Measurements from ENCODE around the gene GNAT2. TPM values are rescaled to one million over a fixed set of nuclear protein-coding genes. Genes with fewer than 3 reads are reported as not detected.
A peak's percentile ranks its signal among the peaks of the same experiment; 100 is the strongest.

The GNAT2 gene
- total RNA-seq, 2 experiments from 2014 or later, result 0.29 to 0.31 TPM

DNA sequence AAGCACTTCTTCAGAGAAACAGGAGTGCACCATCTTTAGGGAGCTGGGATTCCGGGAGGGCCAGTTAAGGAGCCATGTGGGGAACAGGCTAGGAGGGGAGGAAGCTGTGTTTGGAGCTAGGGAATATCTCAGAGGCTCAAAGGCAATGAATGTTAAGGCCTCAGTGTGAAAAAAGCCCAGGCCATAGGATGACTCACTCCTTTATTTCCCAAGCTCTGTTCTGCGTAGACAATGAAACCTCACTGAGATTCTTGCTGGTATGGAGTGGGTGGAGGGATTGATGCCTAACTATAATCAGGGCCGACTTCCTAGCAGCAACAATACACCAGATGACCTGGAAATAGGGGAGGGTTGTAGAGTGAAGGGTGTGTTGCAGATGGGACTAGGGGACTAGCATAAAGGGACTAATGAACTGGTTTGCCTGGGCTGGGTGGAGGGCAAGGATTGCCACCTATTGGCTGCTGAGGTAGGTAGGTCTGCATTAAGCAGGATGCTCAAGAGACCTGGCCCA, 2.1 kb downstream of the GNAT2 start:
- peaks cover 43% of the 10 kb centered on the region for H3K4me1 Mint-ChIP-seq (ENCODE audit: low read depth)
- DNase-seq, result peak; percentile 34
- no peaks in the 10 kb centered on the region for H3K9me3 Mint-ChIP-seq
- H3K27ac Mint-ChIP-seq, result peak overlapping the region; percentile 76
- CTCF ChIA-PET, result interaction anchor here (0.7 to 6.1 kb wide), 8 partner anchors 12 to 367 kb away, joined by 3 to 34 read pairs (median 4); partner anchors contain the start of genes AHCYL1, CYB561D1 and GNAI3
- intact Hi-C loops (cut with micrococcal nuclease), result loop anchor here (1.0 to 5.0 kb wide), 2 partner anchors 18 to 125 kb away; partner anchors contain the start of gene CYB561D1
- no peaks in the 10 kb centered on the region for H3K27me3 Mint-ChIP-seq
- POLR2A ChIA-PET, result interaction anchor here (1.1 to 2.2 kb wide), 3 partner anchors 69 to 134 kb away, joined by 3 to 11 read pairs (median 6); partner anchors contain the start of gene GNAI3
- H3K4me3 Mint-ChIP-seq, result no peak overlapping the region
- H3K36me3 Mint-ChIP-seq, result peaks cover 1% of the 10 kb centered on the region

- Mint-ChIP-seq H3K27ac (peak overlapping the region; percentile 76), H3K4me3 (no peak overlapping the region), H3K4me1 (ENCODE audit: low read depth) (peaks cover 34% of the 10 kb centered on the region), H3K9me3 (no peaks in the 10 kb centered on the region), H3K36me3 (no peaks in the 10 kb centered on the region), H3K27me3 (no peaks in the 10 kb centered on the region)
- no peak for DNase-seq
- ChIA-PET POLR2A (interaction anchor here (0.8 to 2.2 kb wide), 3 partner anchors 68 to 110 kb away, joined by 3 to 11 read pairs (median 6); partner anchors contain the start of gene GNAI3), CTCF (interaction anchor here (0.9 to 6.1 kb wide), 8 partner anchors 13 to 368 kb away, joined by 3 to 34 read pairs (median 4); partner anchors contain the start of genes AHCYL1, CYB561D1 and GNAI3)
- intact Hi-C loops (cut with micrococcal nuclease), result loop anchor here (5.0 kb wide), 1 partner anchor 124 kb away; the partner anchor contains the start of gene CYB561D1
These were observed 3.0 kb downstream of the GNAT2 start for GRCh38 chr1:109616391-109616790.

GRCh38 chr1:109615879-109616278, 3.5 kb downstream of the GNAT2 start:
- intact Hi-C loops (cut with micrococcal nuclease), result loop anchor here (5.0 kb wide), 1 partner anchor 124 kb away; the partner anchor contains the start of gene CYB561D1
- Mint-ChIP-seq H3K4me3 (no peak overlapping the region), H3K9me3 (no peaks in the 10 kb centered on the region), H3K4me1 (ENCODE audit: low read depth) (peaks cover 33% of the 10 kb centered on the region), H3K36me3 (no peaks in the 10 kb centered on the region), H3K27ac (peak overlapping the region; percentile 76), H3K27me3 (no peaks in the 10 kb centered on the region)
- ChIA-PET POLR2A (interaction anchor here (0.8 to 2.2 kb wide), 2 partner anchors 67 to 109 kb away, joined by 3 to 11 read pairs; partner anchors contain the start of gene GNAI3), CTCF (interaction anchor here (1.5 to 6.1 kb wide), 5 partner anchors 14 to 84 kb away, joined by 4 to 34 read pairs (median 11); partner anchors contain the start of gene GNAI3)
- DNase-seq, result no peak

- ChIA-PET POLR2A (interaction anchor here (1.3 to 1.4 kb wide), 2 partner anchors 12 to 65 kb away, joined by 3 to 4 read pairs; partner anchors contain the start of gene GNAI3), CTCF (interaction anchor here (0.9 to 4.6 kb wide), 7 partner anchors 8 to 163 kb away, joined by 3 to 26 read pairs (median 4); no protein-coding TSS in a partner anchor)
- no peak for DNase-seq
- Mint-ChIP-seq H3K36me3 (no peaks in the 10 kb centered on the region), H3K9me3 (no peaks in the 10 kb centered on the region), H3K4me1 (ENCODE audit: low read depth) (peaks cover 25% of the 10 kb centered on the region), H3K4me3 (no peak overlapping the region), H3K27ac (no peak overlapping the region), H3K27me3 (no peaks in the 10 kb centered on the region)
- intact Hi-C loops (cut with micrococcal nuclease), result no loop called here
These were observed 5.9 kb downstream of the GNAT2 start for GRCh38 chr1:109613361-109614147.

DNA sequence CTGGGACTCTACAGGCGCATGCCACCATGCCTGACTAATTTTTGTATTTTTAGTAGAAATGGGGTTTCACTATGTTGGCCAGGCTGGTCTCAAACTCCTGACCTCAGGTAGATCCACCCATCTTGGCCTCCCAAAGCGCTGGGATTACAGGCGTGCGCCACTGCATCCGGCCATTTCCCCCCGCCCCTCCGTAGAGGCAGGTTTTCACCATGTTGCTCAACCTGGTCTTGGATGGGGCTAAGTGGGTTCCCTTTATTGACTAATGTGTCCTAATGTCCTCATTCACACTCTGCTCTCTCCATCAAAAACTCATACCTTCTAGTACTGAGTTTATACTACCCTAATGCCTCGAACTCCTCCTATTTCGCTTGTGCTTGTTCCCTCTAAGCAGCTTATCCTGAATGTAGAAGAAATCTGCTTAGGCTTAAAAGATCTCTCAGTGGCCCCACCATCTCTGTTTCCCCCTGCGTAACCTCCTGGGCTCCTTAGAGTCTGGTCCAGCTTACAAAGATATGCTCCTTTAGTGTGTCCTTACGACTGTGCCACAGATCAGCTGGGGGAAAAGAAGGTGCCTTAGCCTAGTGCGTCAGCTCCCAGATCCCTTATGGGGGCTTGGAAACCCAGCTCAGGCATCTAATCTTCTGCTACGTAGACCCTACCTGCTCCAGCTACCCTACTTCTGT, 8.0 kb downstream of the GNAT2 start:
- Mint-ChIP-seq H3K9me3 (no peaks in the 10 kb centered on the region), H3K36me3 (no peaks in the 10 kb centered on the region), H3K27ac (no peak overlapping the region), H3K4me3 (no peak overlapping the region), H3K27me3 (no peaks in the 10 kb centered on the region), H3K4me1 (ENCODE audit: low read depth) (peaks cover 9% of the 10 kb centered on the region)
- CTCF ChIA-PET, result interaction anchor here (0.7 to 4.6 kb wide), 3 partner anchors 19 to 118 kb away, joined by 3 to 26 read pairs (median 14); partner anchors contain the start of gene CYB561D1
- POLR2A ChIA-PET, result no interaction called here
- no peak for DNase-seq
- intact Hi-C loops (cut with micrococcal nuclease), result no loop called here

DNA sequence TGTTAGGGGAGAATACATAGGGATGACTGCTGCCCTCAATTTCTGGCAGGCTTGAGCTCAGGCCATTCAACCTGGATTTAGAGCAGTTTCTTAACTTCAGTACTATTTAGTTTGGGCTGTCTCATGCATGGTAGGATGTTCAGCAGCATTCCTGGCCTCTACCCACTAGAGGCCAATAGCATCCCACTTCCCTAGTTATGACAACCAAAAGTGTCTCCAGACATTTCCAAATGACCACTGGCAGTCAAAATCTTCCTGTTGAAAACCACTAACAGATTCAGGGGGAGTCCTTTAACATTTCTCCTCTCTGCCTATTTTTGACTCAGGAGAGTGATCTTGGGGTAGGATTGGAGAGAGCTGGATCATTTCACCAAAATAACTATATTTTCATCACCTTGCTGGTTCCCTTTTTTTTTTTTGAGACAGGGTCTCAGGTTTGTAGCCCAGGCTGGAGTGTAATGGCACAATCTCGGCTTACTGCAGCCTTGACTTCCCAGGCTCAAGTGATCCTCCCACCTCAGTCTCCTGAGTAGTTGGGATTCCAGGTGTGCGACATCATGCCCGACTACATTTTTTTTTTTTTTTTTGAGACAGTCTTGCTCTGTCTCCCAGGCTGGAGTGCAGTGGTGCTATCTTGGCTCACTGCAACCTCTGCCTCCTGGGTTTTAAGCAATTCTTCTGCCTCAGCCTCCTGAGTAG, 8.7 kb downstream of the GNAT2 start:
- POLR2A ChIA-PET, result no interaction called here
- peaks cover 2% of the 10 kb centered on the region for H3K4me1 Mint-ChIP-seq (ENCODE audit: low read depth)
- intact Hi-C loops (cut with micrococcal nuclease), result no loop called here

GRCh38 chr1:109609881-109610280, 9.5 kb downstream of the GNAT2 start:
- CTCF ChIA-PET, result interaction anchor here (1.0 kb wide), 2 partner anchors 12 to 63 kb away, joined by 3 to 4 read pairs; no protein-coding TSS in a partner anchor
- intact Hi-C loops (cut with micrococcal nuclease), result no loop called here

More for the DNA sequence above, 8.7 kb downstream of the GNAT2 start:
- CTCF ChIA-PET, result no interaction called here
- Mint-ChIP-seq H3K4me3 (no peak overlapping the region), H3K27ac (no peak overlapping the region), H3K27me3 (no peaks in the 10 kb centered on the region), H3K36me3 (no peaks in the 10 kb centered on the region), H3K9me3 (no peaks in the 10 kb centered on the region)
- no peak for DNase-seq

GRCh38 chr1:109605381-109605780, 14.0 kb downstream of the GNAT2 start:
- Mint-ChIP-seq H3K36me3 (no peaks in the 10 kb centered on the region), H3K9me3 (no peaks in the 10 kb centered on the region), H3K27me3 (no peaks in the 10 kb centered on the region), H3K27ac (no peak overlapping the region), H3K4me3 (no peak overlapping the region), H3K4me1 (ENCODE audit: low read depth) (peaks cover 19% of the 10 kb centered on the region)
- ChIA-PET CTCF (interaction anchor here (0.6 to 1.5 kb wide), 4 partner anchors 9 to 387 kb away, joined by 3 to 4 read pairs (median 3); no protein-coding TSS in a partner anchor), POLR2A (interaction anchor here (1.1 kb wide), 2 partner anchors 14 to 57 kb away, joined by 3 read pairs; partner anchors contain the start of genes AMPD2, GNAI3 and GNAT2)
- intact Hi-C loops (cut with micrococcal nuclease), result no loop called here
- no peak for DNase-seq

More at GRCh38 chr1:109609881-109610280, 9.5 kb downstream of the GNAT2 start:
- Mint-ChIP-seq H3K4me3 (no peak overlapping the region), H3K36me3 (no peaks in the 10 kb centered on the region), H3K4me1 (ENCODE audit: low read depth) (no peaks in the 10 kb centered on the region), H3K9me3 (no peaks in the 10 kb centered on the region), H3K27ac (no peak overlapping the region), H3K27me3 (no peaks in the 10 kb centered on the region)
- DNase-seq, result no peak
- POLR2A ChIA-PET, result interaction anchor here (1.7 kb wide), 1 partner anchor 10 kb away, joined by 8 read pairs; no protein-coding TSS in a partner anchor

DNA sequence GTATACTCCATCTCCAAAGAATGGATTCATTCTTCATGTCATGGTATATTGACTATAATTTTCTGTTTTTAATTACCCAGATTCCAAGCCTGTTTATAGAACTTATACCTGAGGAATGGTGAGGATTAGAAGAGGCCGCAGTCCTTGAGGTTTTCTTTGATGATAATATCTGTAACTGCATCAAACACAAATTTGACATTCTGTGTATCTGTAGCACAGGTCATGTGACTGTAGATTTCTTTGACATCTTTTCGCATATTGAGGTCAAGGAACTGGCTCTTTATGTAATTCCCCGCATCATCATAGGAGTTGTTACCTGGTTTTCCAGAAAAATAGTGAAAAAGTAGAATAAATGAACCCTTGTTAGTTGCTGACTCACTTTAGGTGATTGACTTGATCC, 16.2 kb downstream of the GNAT2 start:
- no peak for DNase-seq
- no peaks in the 10 kb centered on the region for H3K9me3 Mint-ChIP-seq
- intact Hi-C loops (cut with micrococcal nuclease), result no loop called here
- peaks cover 19% of the 10 kb centered on the region for H3K4me1 Mint-ChIP-seq (ENCODE audit: low read depth)
- ChIA-PET POLR2A (no interaction called here), CTCF (interaction anchor here (3.0 kb wide), 1 partner anchor 36 kb away, joined by 20 read pairs; no protein-coding TSS in a partner anchor)
- H3K36me3 Mint-ChIP-seq, result peaks cover 2% of the 10 kb centered on the region
- no peaks in the 10 kb centered on the region for H3K27me3 Mint-ChIP-seq
- no peak overlapping the region for H3K27ac Mint-ChIP-seq
- no peak overlapping the region for H3K4me3 Mint-ChIP-seq

DNA sequence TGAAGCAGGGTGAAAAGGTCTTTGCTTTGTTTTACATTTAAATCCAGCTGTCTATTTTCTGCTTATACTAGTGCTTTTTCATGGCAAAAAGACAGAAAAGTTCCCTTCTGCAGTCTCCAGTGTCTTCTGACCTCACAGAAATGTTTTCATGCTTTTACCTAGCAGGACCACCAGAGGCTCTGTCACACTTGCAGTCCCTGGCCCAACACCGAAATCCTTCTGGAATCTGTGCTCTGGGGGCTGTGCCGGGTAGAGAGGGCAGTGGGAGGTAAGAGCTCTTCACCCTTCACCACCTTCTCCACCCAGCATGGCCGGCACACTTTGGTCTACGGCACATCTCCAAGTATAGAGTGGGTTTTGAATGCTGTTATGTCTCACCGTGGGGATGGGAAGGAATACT, 20.8 kb downstream of the GNAT2 start:
- no peaks in the 10 kb centered on the region for H3K9me3 Mint-ChIP-seq
- H3K4me3 Mint-ChIP-seq, result no peak overlapping the region
- no peak overlapping the region for H3K27ac Mint-ChIP-seq
- CTCF ChIA-PET, result interaction anchor here (1.8 kb wide), 1 partner anchor 41 kb away, joined by 4 read pairs; no protein-coding TSS in a partner anchor
- H3K27me3 Mint-ChIP-seq, result no peaks in the 10 kb centered on the region
- no peak for DNase-seq
- intact Hi-C loops (cut with micrococcal nuclease), result loop anchor here (2.0 kb wide), 1 partner anchor 20 kb away; the partner anchor contains the start of genes AMPD2 and GNAT2
- H3K36me3 Mint-ChIP-seq, result peaks cover 9% of the 10 kb centered on the region
- POLR2A ChIA-PET, result no interaction called here
- peaks cover 22% of the 10 kb centered on the region for H3K4me1 Mint-ChIP-seq (ENCODE audit: low read depth)

DNA sequence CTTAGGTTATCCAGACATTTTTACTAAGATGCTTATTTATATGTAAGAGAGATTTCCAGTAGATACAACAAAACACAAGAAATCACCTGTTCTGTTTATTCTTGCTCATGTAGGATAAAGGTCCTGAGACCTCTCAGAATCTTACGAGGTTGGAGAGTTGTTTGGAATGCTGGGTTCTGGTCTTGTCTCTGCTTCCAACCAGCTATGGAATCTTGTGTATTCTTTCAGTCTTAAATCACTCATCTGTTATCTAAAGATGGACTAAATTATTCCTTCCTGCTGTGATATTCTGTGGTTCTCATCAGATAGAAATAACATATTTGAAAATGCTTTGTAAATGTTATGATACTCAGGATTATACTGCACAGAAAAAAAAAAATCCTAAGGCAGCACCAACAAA, 21.3 kb downstream of the GNAT2 start:
- no peaks in the 10 kb centered on the region for H3K27me3 Mint-ChIP-seq
- POLR2A ChIA-PET, result no interaction called here

More for the DNA sequence above, 21.3 kb downstream of the GNAT2 start:
- no peak for DNase-seq
- no peak overlapping the region for H3K27ac Mint-ChIP-seq
- CTCF ChIA-PET, result interaction anchor here (0.8 to 1.8 kb wide), 3 partner anchors 11 to 108 kb away, joined by 3 to 4 read pairs (median 4); no protein-coding TSS in a partner anchor
- H3K36me3 Mint-ChIP-seq, result peaks cover 12% of the 10 kb centered on the region
- peaks cover 17% of the 10 kb centered on the region for H3K4me1 Mint-ChIP-seq (ENCODE audit: low read depth)
- H3K9me3 Mint-ChIP-seq, result no peaks in the 10 kb centered on the region
- intact Hi-C loops (cut with micrococcal nuclease), result loop anchor here (2.0 kb wide), 1 partner anchor 21 kb away; the partner anchor contains the start of genes AMPD2 and GNAT2
- no peak overlapping the region for H3K4me3 Mint-ChIP-seq

Data from activated CD4-positive, alpha-beta memory T cell treated with anti-CD3 and anti-CD28 coated beads for 36 hours (primary cell).